WTC11 (cell line): Measurements from ENCODE around the gene CHKA. TPM values are rescaled to one million over a fixed set of nuclear protein-coding genes. Genes with fewer than 3 reads are reported as not detected.

Source experiments
- ATAC-seq: fragments of 200-7000 bp; cut with Tn5 transposase; 2 replicates; pipeline ENCODE4 v1.10.0; 2021; ENCODE audit warnings: mild to moderate bottlenecking, moderate library complexity
- CTCF ChIA-PET: fragments of 300-600 bp; sonication (Branson Sonifier 250); formaldehyde crosslinking; loops from one replicate; lab custom pipeline; 2021; ENCODE audit warnings: antibody characterized with exemption; lab: Charles Lee
- POLR2A ChIA-PET: fragments of 350-600 bp; sonication (Branson Sonifier 250); formaldehyde crosslinking; loops from one replicate; lab custom pipeline; 2021; ENCODE audit warnings: antibody characterized with exemption; lab: Charles Lee
- DNase-seq: peaks from one replicate; pipeline ENCODE4 v3.0.0; 2021; ENCODE audit warnings: low spot score
- H3K27ac Mint-ChIP-seq: 2 replicates; pipeline ENCODE4 v1.8.0; 2021; ENCODE audit warnings: mixed read lengths
- H3K27me3 Mint-ChIP-seq: 2 replicates; pipeline ENCODE4 v1.8.0; 2021; ENCODE audit warnings: low read depth, mild to moderate bottlenecking, moderate library complexity, mixed read lengths
- H3K36me3 Mint-ChIP-seq: 2 replicates; pipeline ENCODE4 v1.8.0; 2021; ENCODE audit warnings: mixed read lengths
- H3K4me1 Mint-ChIP-seq: 2 replicates; pipeline ENCODE4 v1.8.0; 2022; ENCODE audit warnings: mixed read lengths
- H3K4me3 Mint-ChIP-seq: 2 replicates; pipeline ENCODE4 v1.8.0; 2021; ENCODE audit warnings: mild to moderate bottlenecking, moderate library complexity, mixed read lengths
- H3K9me3 Mint-ChIP-seq: 2 replicates; pipeline ENCODE4 v1.8.0; 2021; ENCODE audit warnings: mixed read lengths
- EMX1 ChIP-seq: fragments of 250-450 bp; sonication (Bioruptor Pico); IDR thresholded peaks from 2 replicates; pipeline ENCODE4 v1.8.0; 2021; ENCODE audit warnings: mild to moderate bottlenecking
- JUN ChIP-seq: sonication (generic); formaldehyde crosslinking; IDR thresholded peaks from 2 replicates; pipeline ENCODE4 v1.8.0; 2023; ENCODE audit warnings: mild to moderate bottlenecking, missing genetic modification reagents
- MXD4 ChIP-seq: fragments of 250-450 bp; sonication (Bioruptor Pico); IDR thresholded peaks from 2 replicates; pipeline ENCODE4 v1.8.0; 2021; ENCODE audit warnings: mild to moderate bottlenecking, moderate library complexity, borderline replicate concordance
- NFE2L1 ChIP-seq: sonication (generic); formaldehyde crosslinking; IDR thresholded peaks from 2 replicates; pipeline ENCODE4 v1.8.1; 2023; ENCODE audit warnings: missing genetic modification reagents
- RORB ChIP-seq: fragments of 250-450 bp; sonication (Bioruptor Pico); IDR thresholded peaks from 2 replicates; pipeline ENCODE4 v1.9.0; 2021; ENCODE audit warnings: mild to moderate bottlenecking
- SMAD3 ChIP-seq: sonication (generic); formaldehyde crosslinking; IDR thresholded peaks from 2 replicates; pipeline ENCODE4 v1.8.0; 2022; ENCODE audit warnings: missing genetic modification reagents, mild to moderate bottlenecking, borderline replicate concordance
- TCF7 ChIP-seq: sonication (generic); formaldehyde crosslinking; IDR thresholded peaks from 2 replicates; pipeline ENCODE4 v1.8.0; 2022; ENCODE audit warnings: mild to moderate bottlenecking, low read depth, missing genetic modification reagents, moderate library complexity
- TEAD4 ChIP-seq: sonication (generic); formaldehyde crosslinking; IDR thresholded peaks from 2 replicates; pipeline ENCODE4 v1.8.0; 2022; ENCODE audit warnings: mild to moderate bottlenecking, missing genetic modification reagents
- ZBTB21 ChIP-seq: sonication (generic); formaldehyde crosslinking; IDR thresholded peaks from 2 replicates; pipeline ENCODE4 v1.8.1; 2023; ENCODE audit warnings: mild to moderate bottlenecking, missing genetic modification reagents, borderline replicate concordance
- ZNF121 ChIP-seq: sonication (generic); formaldehyde crosslinking; IDR thresholded peaks from 2 replicates; pipeline ENCODE4 v1.8.0; 2023; ENCODE audit warnings: missing genetic modification reagents
- ZNF219 ChIP-seq: sonication (generic); formaldehyde crosslinking; IDR thresholded peaks from 2 replicates; pipeline ENCODE4 v1.8.0; 2023; ENCODE audit warnings: missing genetic modification reagents, mild to moderate bottlenecking, borderline replicate concordance
- ZNF232 ChIP-seq: sonication (generic); formaldehyde crosslinking; IDR thresholded peaks from 2 replicates; pipeline ENCODE4 v1.8.0; 2022; ENCODE audit warnings: mild to moderate bottlenecking, missing genetic modification reagents
- total RNA-seq: library from RNA; stranded (reverse); gene quantifications from 3 replicates; pipeline ENCODE4 v1.2.3, GENCODE V29; 2021
- TF ChIP-seq, protein P1 (sequence below): sonication (generic); formaldehyde crosslinking; IDR thresholded peaks from 2 replicates; pipeline ENCODE4 v1.8.0; 2022; ENCODE audit warnings: mild to moderate bottlenecking, missing genetic modification reagents
- TF ChIP-seq, protein P2 (sequence below): fragments of 250-450 bp; sonication (Bioruptor Pico); IDR thresholded peaks from 2 replicates; pipeline ENCODE4 v1.8.0; 2021; ENCODE audit warnings: mild to moderate bottlenecking
- TF ChIP-seq, protein P3 (sequence below): sonication (generic); formaldehyde crosslinking; IDR thresholded peaks from 2 replicates; pipeline ENCODE4 v1.8.0; 2022; ENCODE audit warnings: missing genetic modification reagents
- TF ChIP-seq, protein P4 (sequence below): fragments of 250-450 bp; sonication (Bioruptor Pico); IDR thresholded peaks from 2 replicates; pipeline ENCODE4 v1.9.0; 2021; ENCODE audit warnings: moderate library complexity, mild to moderate bottlenecking, inconsistent platforms, borderline replicate concordance
- TF ChIP-seq, protein P5 (sequence below): sonication (generic); formaldehyde crosslinking; IDR thresholded peaks from 2 replicates; pipeline ENCODE4 v1.8.1; 2023; ENCODE audit warnings: mild to moderate bottlenecking, moderate library complexity, missing genetic modification reagents

The CHKA gene
- total RNA-seq, 1 experiment from 2014 or later = 76.1 TPM

DNA sequence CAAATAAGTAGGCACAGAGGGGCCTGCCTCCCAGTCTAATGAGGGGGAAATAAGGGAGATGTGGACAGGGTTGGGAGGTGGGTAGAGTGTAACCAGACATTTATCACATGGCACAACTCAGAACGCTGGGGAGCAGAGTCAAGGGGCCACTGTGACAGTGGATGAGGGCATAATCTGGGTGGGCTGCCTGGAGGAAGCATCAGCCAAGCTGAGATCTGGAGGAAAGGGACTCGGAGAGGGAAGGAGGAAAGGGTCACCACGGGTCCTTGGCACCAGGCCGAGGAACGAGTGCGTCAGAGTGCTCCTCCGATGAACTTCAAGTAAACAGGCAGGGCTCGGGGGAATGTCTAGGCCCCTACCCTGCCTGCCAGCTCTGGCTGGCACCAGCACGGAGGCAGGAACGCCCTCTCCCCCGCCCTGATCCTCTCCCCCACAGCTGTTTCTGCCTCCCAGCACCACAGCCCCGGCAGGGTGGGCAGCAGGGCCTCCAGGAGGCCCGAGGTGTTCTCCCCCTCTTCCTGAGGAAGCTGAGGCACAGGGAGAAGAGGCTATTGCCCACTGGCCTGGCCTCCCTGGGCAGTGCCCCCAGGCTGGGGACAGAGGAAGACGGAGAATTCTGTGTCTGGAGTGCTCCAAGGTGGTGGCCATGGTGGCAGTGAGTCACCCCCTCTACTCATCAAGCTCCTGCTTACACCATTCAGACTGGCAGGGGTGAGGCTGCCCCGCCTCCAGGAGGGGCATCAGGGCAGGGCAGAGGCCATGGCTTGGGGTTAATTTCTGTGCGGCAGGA lies 106.8 kb downstream of the CHKA start:
- H3K9me3 Mint-ChIP-seq = no peaks in the 10 kb centered on the region
- peak overlapping the region; percentile 33; the same call in 1 of the 2 replicates for H3K27ac Mint-ChIP-seq
- no peaks in the 10 kb centered on the region for H3K27me3 Mint-ChIP-seq
- POLR2A ChIA-PET = no interaction called here
- no peaks in the 10 kb centered on the region for H3K36me3 Mint-ChIP-seq
- H3K4me3 Mint-ChIP-seq = no peak overlapping the region
- CTCF ChIA-PET = interaction anchor here (1.3 kb wide), 2 partner anchors 11 to 20 kb away, joined by 3 to 5 read pairs; no protein-coding TSS in a partner anchor
- ATAC-seq (no peak), DNase-seq (no peak)
- H3K4me1 Mint-ChIP-seq = peaks cover 16% of the 10 kb centered on the region
- no peak for TF ChIP-seq ZNF232
- no peak for TF ChIP-seq MXD4 (CRISPR knock-in tag)
- no peak for TF ChIP-seq ZNF121
- no peak for TF ChIP-seq TCF7 (CRISPR knock-in tag)
- TF ChIP-seq, protein P1, sequence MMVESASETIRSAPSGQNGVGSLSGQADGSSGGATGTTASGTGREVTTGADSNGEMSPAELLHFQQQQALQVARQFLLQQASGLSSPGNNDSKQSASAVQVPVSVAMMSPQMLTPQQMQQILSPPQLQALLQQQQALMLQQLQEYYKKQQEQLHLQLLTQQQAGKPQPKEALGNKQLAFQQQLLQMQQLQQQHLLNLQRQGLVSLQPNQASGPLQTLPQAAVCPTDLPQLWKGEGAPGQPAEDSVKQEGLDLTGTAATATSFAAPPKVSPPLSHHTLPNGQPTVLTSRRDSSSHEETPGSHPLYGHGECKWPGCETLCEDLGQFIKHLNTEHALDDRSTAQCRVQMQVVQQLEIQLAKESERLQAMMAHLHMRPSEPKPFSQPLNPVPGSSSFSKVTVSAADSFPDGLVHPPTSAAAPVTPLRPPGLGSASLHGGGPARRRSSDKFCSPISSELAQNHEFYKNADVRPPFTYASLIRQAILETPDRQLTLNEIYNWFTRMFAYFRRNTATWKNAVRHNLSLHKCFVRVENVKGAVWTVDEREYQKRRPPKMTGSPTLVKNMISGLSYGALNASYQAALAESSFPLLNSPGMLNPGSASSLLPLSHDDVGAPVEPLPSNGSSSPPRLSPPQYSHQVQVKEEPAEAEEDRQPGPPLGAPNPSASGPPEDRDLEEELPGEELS (CRISPR knock-in tag) = no peak
- TF ChIP-seq ZNF219 (CRISPR knock-in tag) = no peak
- TF ChIP-seq, protein P2, sequence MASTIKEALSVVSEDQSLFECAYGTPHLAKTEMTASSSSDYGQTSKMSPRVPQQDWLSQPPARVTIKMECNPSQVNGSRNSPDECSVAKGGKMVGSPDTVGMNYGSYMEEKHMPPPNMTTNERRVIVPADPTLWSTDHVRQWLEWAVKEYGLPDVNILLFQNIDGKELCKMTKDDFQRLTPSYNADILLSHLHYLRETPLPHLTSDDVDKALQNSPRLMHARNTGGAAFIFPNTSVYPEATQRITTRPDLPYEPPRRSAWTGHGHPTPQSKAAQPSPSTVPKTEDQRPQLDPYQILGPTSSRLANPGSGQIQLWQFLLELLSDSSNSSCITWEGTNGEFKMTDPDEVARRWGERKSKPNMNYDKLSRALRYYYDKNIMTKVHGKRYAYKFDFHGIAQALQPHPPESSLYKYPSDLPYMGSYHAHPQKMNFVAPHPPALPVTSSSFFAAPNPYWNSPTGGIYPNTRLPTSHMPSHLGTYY = no peak
- TF ChIP-seq RORB (CRISPR knock-in tag) = no peak
- TF ChIP-seq, protein P3, sequence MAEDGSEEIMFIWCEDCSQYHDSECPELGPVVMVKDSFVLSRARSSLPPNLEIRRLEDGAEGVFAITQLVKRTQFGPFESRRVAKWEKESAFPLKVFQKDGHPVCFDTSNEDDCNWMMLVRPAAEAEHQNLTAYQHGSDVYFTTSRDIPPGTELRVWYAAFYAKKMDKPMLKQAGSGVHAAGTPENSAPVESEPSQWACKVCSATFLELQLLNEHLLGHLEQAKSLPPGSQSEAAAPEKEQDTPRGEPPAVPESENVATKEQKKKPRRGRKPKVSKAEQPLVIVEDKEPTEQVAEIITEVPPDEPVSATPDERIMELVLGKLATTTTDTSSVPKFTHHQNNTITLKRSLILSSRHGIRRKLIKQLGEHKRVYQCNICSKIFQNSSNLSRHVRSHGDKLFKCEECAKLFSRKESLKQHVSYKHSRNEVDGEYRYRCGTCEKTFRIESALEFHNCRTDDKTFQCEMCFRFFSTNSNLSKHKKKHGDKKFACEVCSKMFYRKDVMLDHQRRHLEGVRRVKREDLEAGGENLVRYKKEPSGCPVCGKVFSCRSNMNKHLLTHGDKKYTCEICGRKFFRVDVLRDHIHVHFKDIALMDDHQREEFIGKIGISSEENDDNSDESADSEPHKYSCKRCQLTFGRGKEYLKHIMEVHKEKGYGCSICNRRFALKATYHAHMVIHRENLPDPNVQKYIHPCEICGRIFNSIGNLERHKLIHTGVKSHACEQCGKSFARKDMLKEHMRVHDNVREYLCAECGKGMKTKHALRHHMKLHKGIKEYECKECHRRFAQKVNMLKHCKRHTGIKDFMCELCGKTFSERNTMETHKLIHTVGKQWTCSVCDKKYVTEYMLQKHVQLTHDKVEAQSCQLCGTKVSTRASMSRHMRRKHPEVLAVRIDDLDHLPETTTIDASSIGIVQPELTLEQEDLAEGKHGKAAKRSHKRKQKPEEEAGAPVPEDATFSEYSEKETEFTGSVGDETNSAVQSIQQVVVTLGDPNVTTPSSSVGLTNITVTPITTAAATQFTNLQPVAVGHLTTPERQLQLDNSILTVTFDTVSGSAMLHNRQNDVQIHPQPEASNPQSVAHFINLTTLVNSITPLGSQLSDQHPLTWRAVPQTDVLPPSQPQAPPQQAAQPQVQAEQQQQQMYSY (CRISPR knock-in tag) = no peak
- no peak for TF ChIP-seq NFE2L1
- no peak for TF ChIP-seq JUN (CRISPR knock-in tag)
- no peak for TF ChIP-seq SMAD3 (CRISPR knock-in tag)
- TF ChIP-seq, protein P4, sequence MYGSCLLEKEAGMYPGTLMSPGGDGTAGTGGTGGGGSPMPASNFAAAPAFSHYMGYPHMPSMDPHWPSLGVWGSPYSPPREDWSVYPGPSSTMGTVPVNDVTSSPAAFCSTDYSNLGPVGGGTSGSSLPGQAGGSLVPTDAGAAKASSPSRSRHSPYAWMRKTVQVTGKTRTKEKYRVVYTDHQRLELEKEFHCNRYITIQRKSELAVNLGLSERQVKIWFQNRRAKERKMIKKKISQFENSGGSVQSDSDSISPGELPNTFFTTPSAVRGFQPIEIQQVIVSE (CRISPR knock-in tag) = no peak
- TF ChIP-seq ZBTB21 (CRISPR knock-in tag) = no peak
- no peak for TF ChIP-seq TEAD4 (CRISPR knock-in tag)
- TF ChIP-seq, protein P5, sequence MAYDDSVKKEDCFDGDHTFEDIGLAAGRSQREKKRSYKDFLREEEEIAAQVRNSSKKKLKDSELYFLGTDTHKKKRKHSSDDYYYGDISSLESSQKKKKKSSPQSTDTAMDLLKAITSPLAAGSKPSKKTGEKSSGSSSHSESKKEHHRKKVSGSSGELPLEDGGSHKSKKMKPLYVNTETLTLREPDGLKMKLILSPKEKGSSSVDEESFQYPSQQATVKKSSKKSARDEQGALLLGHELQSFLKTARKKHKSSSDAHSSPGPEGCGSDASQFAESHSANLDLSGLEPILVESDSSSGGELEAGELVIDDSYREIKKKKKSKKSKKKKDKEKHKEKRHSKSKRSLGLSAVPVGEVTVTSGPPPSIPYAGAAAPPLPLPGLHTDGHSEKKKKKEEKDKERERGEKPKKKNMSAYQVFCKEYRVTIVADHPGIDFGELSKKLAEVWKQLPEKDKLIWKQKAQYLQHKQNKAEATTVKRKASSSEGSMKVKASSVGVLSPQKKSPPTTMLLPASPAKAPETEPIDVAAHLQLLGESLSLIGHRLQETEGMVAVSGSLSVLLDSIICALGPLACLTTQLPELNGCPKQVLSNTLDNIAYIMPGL (CRISPR knock-in tag) = no peak
- no peak for TF ChIP-seq EMX1 (CRISPR knock-in tag)
